Smooth muscle cell (in vitro differentiated cells): ENCODE results near the gene EFNB3. TPM values are rescaled to one million over a fixed set of nuclear protein-coding genes. Genes with fewer than 3 reads are reported as not detected.
A peak's percentile ranks its signal among the peaks of the same experiment; 100 is the strongest.

ENCODE experiments used
- DNase-seq: peaks from one replicate; lab custom pipeline; 2025; ENCODE audit not compliant: unreplicated experiment; lab: John Stamatoyannopoulos, UW
- H2AFZ ChIP-seq: fragments of 200-600 bp; sonication (generic); 2 replicates; pipeline ENCODE4 v1.6.0; 2016; ENCODE audit warnings: antibody characterized with exemption, low read depth, mild to moderate bottlenecking
- H3F3A ChIP-seq: fragments of 200-600 bp; sonication (generic); 2 replicates; pipeline ENCODE4 v1.6.0; 2017; ENCODE audit warnings: antibody characterized with exemption, low read depth
- H3K27ac ChIP-seq: fragments of 200-600 bp; sonication (generic); 2 replicates; pipeline ENCODE4 v1.5.1; 2016; ENCODE audit warnings: low read depth, mild to moderate bottlenecking
- H3K27me3 ChIP-seq: fragments of 200-600 bp; sonication (generic); 2 replicates; pipeline ENCODE4 v1.6.1; 2016; ENCODE audit warnings: low read depth, mild to moderate bottlenecking
- H3K36me3 ChIP-seq: fragments of 200-600 bp; sonication (generic); 2 replicates; pipeline ENCODE4 v1.5.1; 2016; ENCODE audit warnings: low read depth
- H3K4me1 ChIP-seq: fragments of 200-600 bp; sonication (generic); 2 replicates; pipeline ENCODE4 v1.5.1; 2016; ENCODE audit warnings: low read depth
- H3K4me2 ChIP-seq: fragments of 200-600 bp; sonication (generic); 2 replicates; pipeline ENCODE4 v1.6.0; 2016; ENCODE audit warnings: mild to moderate bottlenecking
- H3K4me3 ChIP-seq: fragments of 200-600 bp; sonication (generic); 2 replicates; pipeline ENCODE4 v1.5.1; 2016; ENCODE audit warnings: mild to moderate bottlenecking
- H3K79me2 ChIP-seq: fragments of 200-600 bp; sonication (generic); 2 replicates; pipeline ENCODE4 v1.6.0; 2016; ENCODE audit warnings: low read depth, mild to moderate bottlenecking
- H3K9ac ChIP-seq: fragments of 200-600 bp; sonication (generic); 2 replicates; pipeline ENCODE4 v1.6.0; 2016; ENCODE audit warnings: low read depth
- H3K9me3 ChIP-seq: fragments of 200-600 bp; sonication (generic); replicated peaks from 2 replicates; pipeline ENCODE4 v1.5.1; 2016; ENCODE audit warnings: low read depth
- H4K20me1 ChIP-seq: fragments of 200-600 bp; sonication (generic); 2 replicates; pipeline ENCODE4 v1.6.0; 2016; ENCODE audit warnings: low read depth
- CTCF ChIP-seq: fragments of 200-600 bp; sonication (generic); IDR thresholded peaks from 2 replicates; pipeline ENCODE4 v1.5.1; 2017; ENCODE audit warnings: borderline replicate concordance, mild to moderate bottlenecking, antibody characterized with exemption; ENCODE audit not compliant: insufficient read depth, poor library complexity, severe bottlenecking
- WGBS: methylation state at CpG from one replicate; pipeline ENCODE4 v1.1.7; 2016; ENCODE audit warnings: low lambda C conversion rate; 5-methylcytosine and 5-hydroxymethylcytosine counted together
- polyA plus RNA-seq: library from polyadenylated mRNA; unstranded; fragments of >200 nt; fragmentation: Nextera tagmentation; extraction: Ambion mirVana; gene quantifications from 2 replicates; pipeline ENCODE4 v1.2.1, GENCODE V29; 2016
- total RNA-seq: library from RNA; depleted of rRNA; stranded (reverse); fragments of >200 nt; gene quantifications from 2 replicates; pipeline ENCODE4 v1.2.3, GENCODE V29; 2014

Gene EFNB3
- total and polyA plus RNA-seq, 2 experiments from 2014 or later = 4.8 to 6.7 TPM

- Histone ChIP-seq H3K4me1 (no peaks in the 10 kb centered on the region), H3K79me2 (peaks cover 24% of the 10 kb centered on the region), H3K4me2 (no peak overlapping the region), H3K36me3 (peaks cover 11% of the 10 kb centered on the region), H3K9me3 (no peaks in the 10 kb centered on the region), H3K27me3 (no peaks in the 10 kb centered on the region), H3K4me3 (no peak overlapping the region), H3K9ac (no peak overlapping the region), H3F3A (no peaks in the 10 kb centered on the region), H2AFZ (no peak overlapping the region), H3K27ac (no peak overlapping the region), H4K20me1 (peaks cover 21% of the 10 kb centered on the region)
- no peak for DNase-seq
- TF ChIP-seq CTCF = no peak
- 83% methylated on average over 5 of the region's 5 CpGs for WGBS
Measured at GRCh38 chr17:7676533-7676932, 28.5 kb upstream of the EFNB3 start.

DNA sequence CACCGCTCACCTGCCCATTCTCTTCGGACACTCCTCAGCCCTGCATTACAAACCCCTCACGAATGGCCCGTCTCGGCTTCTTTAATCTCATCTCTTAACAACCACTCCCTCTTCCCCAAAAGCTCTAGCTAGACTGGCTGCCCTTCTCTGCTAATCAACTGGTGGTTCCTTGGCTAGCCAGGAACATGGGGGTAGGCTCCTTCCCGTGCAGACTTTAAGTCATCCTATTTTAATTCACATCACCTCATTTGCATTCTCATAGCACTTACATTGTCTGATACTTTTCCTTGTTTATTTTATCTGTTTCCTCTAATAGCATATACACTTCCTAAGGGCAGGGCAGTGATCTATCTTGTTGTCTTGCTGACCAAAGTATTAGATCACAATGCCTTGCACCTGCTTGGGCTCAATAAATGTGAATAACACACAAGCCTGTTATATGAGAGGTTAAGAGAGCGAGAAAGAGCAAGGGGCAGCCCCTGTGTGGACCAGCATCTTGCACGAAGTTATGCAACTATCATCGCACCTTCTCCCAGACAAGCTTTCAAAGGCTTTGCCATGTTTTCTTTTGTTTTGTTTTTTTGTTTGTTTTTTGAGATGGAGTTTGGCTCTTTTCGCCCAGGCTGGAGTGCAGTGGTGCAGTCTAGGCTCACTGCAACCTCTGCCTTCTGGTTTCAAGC lies 27.5 kb upstream of the EFNB3 start:
- Histone ChIP-seq H3K9ac (no peak overlapping the region), H3K9me3 (no peaks in the 10 kb centered on the region), H4K20me1 (peaks cover 21% of the 10 kb centered on the region), H3K4me2 (no peak overlapping the region), H3K36me3 (peaks cover 11% of the 10 kb centered on the region), H3K79me2 (peaks cover 32% of the 10 kb centered on the region), H3K27ac (no peak overlapping the region), H3K4me1 (no peaks in the 10 kb centered on the region), H3K27me3 (no peaks in the 10 kb centered on the region), H3F3A (no peaks in the 10 kb centered on the region), H2AFZ (no peak overlapping the region), H3K4me3 (no peak overlapping the region)
- WGBS = 60% methylated on average over 10 of the region's 10 CpGs
- no peak for TF ChIP-seq CTCF
- no peak for DNase-seq

- no peak for DNase-seq
- Histone ChIP-seq H3K27me3 (no peaks in the 10 kb centered on the region), H3K9ac (peak overlapping the region; percentile 98), H4K20me1 (peaks cover 8% of the 10 kb centered on the region), H3K9me3 (no peaks in the 10 kb centered on the region), H3K4me3 (peak overlapping the region; percentile 91), H3K4me2 (peak overlapping the region; percentile 93), H3F3A (peaks cover 19% of the 10 kb centered on the region), H3K36me3 (no peaks in the 10 kb centered on the region), H3K79me2 (peaks cover 56% of the 10 kb centered on the region), H2AFZ (no peak overlapping the region), H3K4me1 (peaks cover 23% of the 10 kb centered on the region), H3K27ac (peak overlapping the region; percentile 98)
- 77% methylated on average over 15 of the region's 15 CpGs for WGBS
- no peak for TF ChIP-seq CTCF
Measured at GRCh38 chr17:7684851-7685532, 20.0 kb upstream of the EFNB3 start.
